ENCODE data around the gene HNRNPLL. TPM values are rescaled to one million over a fixed set of nuclear protein-coding genes. Genes with fewer than 3 reads are reported as not detected.
A peak's percentile ranks its signal among the peaks of the same experiment; 100 is the strongest.

HNRNPLL gene
- total and polyA plus RNA-seq, 11 donors: 6.9 to 33.2 (median 23.2) TPM

GRCh38 chr2:38535404-38535743 is 67.4 kb downstream of the HNRNPLL start:
- Histone ChIP-seq H3K4me1 (peaks cover 0 to 11% (median 0%) of the 10 kb centered on the region in 12 donors), H3K36me3 (no peaks in the 10 kb centered on the region), H3K27ac (peak overlapping the region in 1 of 12 donors; percentile 84), H3K4me3 (peak overlapping the region in 5 of 12 donors; percentile 28 to 67 (median 48)), H3K9me3 (no peaks in the 10 kb centered on the region), H3K27me3 (no peaks in the 10 kb centered on the region)
- no peak for DNase-seq
- intact Hi-C loops (cut with DNase I): loop anchor here in 5 of 10 donors (5.0 kb wide), 3 partner anchors 47 to 207 kb away; no protein-coding TSS in a partner anchor
- TF ChIP-seq POLR2A (IDR thresholded peaks at IDR 0.05): no peak
- TF ChIP-seq, protein P1, sequence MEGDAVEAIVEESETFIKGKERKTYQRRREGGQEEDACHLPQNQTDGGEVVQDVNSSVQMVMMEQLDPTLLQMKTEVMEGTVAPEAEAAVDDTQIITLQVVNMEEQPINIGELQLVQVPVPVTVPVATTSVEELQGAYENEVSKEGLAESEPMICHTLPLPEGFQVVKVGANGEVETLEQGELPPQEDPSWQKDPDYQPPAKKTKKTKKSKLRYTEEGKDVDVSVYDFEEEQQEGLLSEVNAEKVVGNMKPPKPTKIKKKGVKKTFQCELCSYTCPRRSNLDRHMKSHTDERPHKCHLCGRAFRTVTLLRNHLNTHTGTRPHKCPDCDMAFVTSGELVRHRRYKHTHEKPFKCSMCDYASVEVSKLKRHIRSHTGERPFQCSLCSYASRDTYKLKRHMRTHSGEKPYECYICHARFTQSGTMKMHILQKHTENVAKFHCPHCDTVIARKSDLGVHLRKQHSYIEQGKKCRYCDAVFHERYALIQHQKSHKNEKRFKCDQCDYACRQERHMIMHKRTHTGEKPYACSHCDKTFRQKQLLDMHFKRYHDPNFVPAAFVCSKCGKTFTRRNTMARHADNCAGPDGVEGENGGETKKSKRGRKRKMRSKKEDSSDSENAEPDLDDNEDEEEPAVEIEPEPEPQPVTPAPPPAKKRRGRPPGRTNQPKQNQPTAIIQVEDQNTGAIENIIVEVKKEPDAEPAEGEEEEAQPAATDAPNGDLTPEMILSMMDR (IDR thresholded peaks at IDR 0.05): no peak
- WGBS, 4 donors: 78 to 88% (median 86%) methylated on average over 11 of the region's 11 CpGs
- no peak for ATAC-seq

DNA sequence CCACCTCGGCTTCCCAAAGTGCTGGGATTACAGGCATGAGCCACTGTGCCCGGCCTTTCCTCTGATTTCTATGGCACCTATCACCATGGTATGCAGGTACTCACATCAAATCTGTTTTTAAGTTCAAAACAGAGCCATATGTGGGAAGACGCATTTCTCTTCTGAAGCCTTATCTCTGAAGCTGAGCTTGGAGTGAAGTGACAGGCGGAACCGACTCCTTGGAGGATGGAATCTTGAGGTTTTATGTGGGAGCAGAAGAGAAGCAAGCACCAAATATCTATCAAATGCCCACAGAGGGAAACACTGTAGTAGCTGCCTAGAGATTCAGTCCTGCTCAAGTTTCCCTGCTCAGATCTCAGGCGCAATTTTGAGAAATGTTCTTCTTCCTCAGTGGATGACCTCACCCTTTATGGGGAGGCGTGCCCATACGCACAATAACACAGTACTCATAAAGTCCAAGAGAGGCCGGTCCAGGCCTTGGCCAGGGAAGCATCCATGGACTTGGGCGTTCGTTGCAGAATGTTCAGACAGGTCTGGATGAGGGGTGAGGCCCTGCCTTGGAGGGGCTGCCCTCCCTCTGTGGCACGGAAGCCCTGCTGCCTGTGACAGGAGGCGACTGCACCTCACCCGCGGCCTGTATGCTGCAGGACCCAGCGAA is 67.9 kb downstream of the HNRNPLL start:
- no peak for DNase-seq
- peaks cover 0 to 11% (median 0%) of the 10 kb centered on the region in 12 donors for H3K4me1 ChIP-seq
- H3K4me3 ChIP-seq: no peak overlapping the region
- intact Hi-C loops (cut with DNase I): loop anchor here in 6 of 10 donors (5.0 kb wide), 4 partner anchors 47 to 207 kb away; no protein-coding TSS in a partner anchor
- H3K36me3 ChIP-seq: no peaks in the 10 kb centered on the region
- H3K9me3 ChIP-seq: no peaks in the 10 kb centered on the region
- 83 to 92% (median 90%) methylated on average over 9 to 16 of the region's 16 CpGs for WGBS, 4 donors
- TF ChIP-seq, protein P1 (IDR thresholded peaks at IDR 0.05): no peak
- no peak for TF ChIP-seq POLR2A (IDR thresholded peaks at IDR 0.05)
- H3K27me3 ChIP-seq: no peaks in the 10 kb centered on the region
- peak in 2 of 4 donors; percentile 14 to 21 for ATAC-seq
- H3K27ac ChIP-seq: peak overlapping the region in 1 of 12 donors; percentile 84

- Histone ChIP-seq H3K4me3 (no peak overlapping the region), H3K27me3 (no peaks in the 10 kb centered on the region), H3K9me3 (no peaks in the 10 kb centered on the region), H3K36me3 (no peaks in the 10 kb centered on the region), H3K27ac (peak overlapping the region in 1 of 12 donors; percentile 84), H3K4me1 (peaks cover 0 to 11% (median 0%) of the 10 kb centered on the region in 12 donors)
- 90 to 93% (median 90%) methylated on average over 10 of the region's 10 CpGs for WGBS, 4 donors
- TF ChIP-seq, protein P1 (IDR thresholded peaks at IDR 0.05): no peak
- no peak for TF ChIP-seq POLR2A (IDR thresholded peaks at IDR 0.05)
- DNase-seq: no peak
- no peak for ATAC-seq
- intact Hi-C loops (cut with DNase I): loop anchor here in 2 of 10 donors (2.0 to 5.0 kb wide), 2 partner anchors 198 to 201 kb away; no protein-coding TSS in a partner anchor
Measured at GRCh38 chr2:38533757-38534545, 68.8 kb downstream of the HNRNPLL start.

DNA sequence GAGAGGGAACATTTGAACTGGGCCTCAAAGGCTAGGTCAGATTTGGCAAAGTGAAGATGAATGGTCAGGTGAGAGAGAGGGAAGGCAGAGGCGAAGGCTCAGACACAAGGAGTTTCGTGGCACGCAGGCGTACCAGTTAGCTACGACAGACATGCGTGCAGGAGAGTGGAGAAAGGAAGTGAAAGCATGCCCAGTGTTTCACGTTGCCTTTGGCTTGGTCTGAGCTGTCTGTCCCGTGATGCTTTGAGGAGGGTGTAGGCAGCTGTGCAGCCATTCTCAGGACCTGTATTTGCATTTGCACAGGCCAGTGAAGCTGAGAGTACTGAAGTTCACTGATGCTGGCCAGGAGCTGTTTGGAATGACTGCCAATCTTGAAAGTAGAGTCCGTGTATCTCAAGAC is 69.5 kb downstream of the HNRNPLL start:
- no peak overlapping the region for H3K4me3 ChIP-seq
- DNase-seq: no peak
- peak overlapping the region in 1 of 12 donors; percentile 84 for H3K27ac ChIP-seq
- 72 to 81% (median 77%) methylated on average over 9 of the region's 9 CpGs for WGBS, 4 donors
- no peak for TF ChIP-seq POLR2A (IDR thresholded peaks at IDR 0.05)
- TF ChIP-seq, protein P1 (IDR thresholded peaks at IDR 0.05): no peak
- peaks cover 0 to 4% (median 0%) of the 10 kb centered on the region in 9 donors for H3K27me3 ChIP-seq
- peak in 1 of 4 donors; percentile 29 for ATAC-seq
- no peaks in the 10 kb centered on the region for H3K9me3 ChIP-seq
- no peaks in the 10 kb centered on the region for H3K36me3 ChIP-seq
- intact Hi-C loops (cut with DNase I): loop anchor here in 2 of 10 donors (2.0 to 5.0 kb wide), 2 partner anchors 199 to 202 kb away; no protein-coding TSS in a partner anchor
- H3K4me1 ChIP-seq: peaks cover 0 to 11% (median 0%) of the 10 kb centered on the region in 12 donors

Data from heart left ventricle (tissue), 16 donors.